Stimulated activated CD8-positive, alpha-beta memory T cell treated with anti-CD3 and anti-CD28 coated beads, Interleukin-15, amount 100 ng/mL, for 24 hours (primary cell): ENCODE measurements around the gene ADAMTS3.

Experiments used
- DNase-seq: peaks from one replicate; pipeline ENCODE4 v3.0.0-alpha.2; 2020; ENCODE audit warnings: low read depth

Gene ADAMTS3

GRCh38 chr4:72568959-72569718, at the start of gene ADAMTS3:
Gene ADAMTS3 (minus strand): TSS chr4:72569221. CDS start chr4:72568762, 459 bp downstream.
- DNase-seq = no peak

GRCh38 chr4:72613959-72614358, 44.9 kb upstream of the ADAMTS3 start:
- DNase-seq = no peak

GRCh38 chr4:72606751-72607150, 37.7 kb upstream of the ADAMTS3 start:
- no peak for DNase-seq

- no peak for DNase-seq
These were observed 35.3 kb upstream of the ADAMTS3 start for GRCh38 chr4:72604324-72604723.

- no peak for DNase-seq
These were observed 33.7 kb upstream of the ADAMTS3 start for GRCh38 chr4:72602396-72603376.

GRCh38 chr4:72591547-72592454, 22.8 kb upstream of the ADAMTS3 start:
- no peak for DNase-seq

- no peak for DNase-seq
These were observed 18.3 kb upstream of the ADAMTS3 start for GRCh38 chr4:72587334-72587733.

GRCh38 chr4:72582853-72583252, 13.8 kb upstream of the ADAMTS3 start:
- no peak for DNase-seq

- no peak for DNase-seq
These were observed 8.2 kb upstream of the ADAMTS3 start for GRCh38 chr4:72577211-72577610.

GRCh38 chr4:72571337-72571736, 2.3 kb upstream of the ADAMTS3 start:
- no peak for DNase-seq

- no peak for DNase-seq
These were observed 756 bp upstream of the ADAMTS3 start for GRCh38 chr4:72569719-72570235.

- no peak for DNase-seq
These were observed 973 bp downstream of the ADAMTS3 start for GRCh38 chr4:72567821-72568675.

GRCh38 chr4:72567036-72567435, 2.0 kb downstream of the ADAMTS3 start:
- no peak for DNase-seq

- DNase-seq = no peak
These were observed 2.5 kb downstream of the ADAMTS3 start for GRCh38 chr4:72566464-72566972.

- DNase-seq = no peak
These were observed 4.2 kb downstream of the ADAMTS3 start for GRCh38 chr4:72564789-72565188.

- no peak for DNase-seq
These were observed 4.8 kb downstream of the ADAMTS3 start for GRCh38 chr4:72564184-72564583.

- DNase-seq = no peak
These were observed 10.4 kb downstream of the ADAMTS3 start for GRCh38 chr4:72558655-72559054.

GRCh38 chr4:72557021-72557420, 12.0 kb downstream of the ADAMTS3 start:
- DNase-seq = no peak

- DNase-seq = no peak
These were observed 13.6 kb downstream of the ADAMTS3 start for GRCh38 chr4:72555377-72555831.
